ENCODE results near the gene SYNPO2. TPM values are rescaled to one million over a fixed set of nuclear protein-coding genes. Genes with fewer than 3 reads are reported as not detected.

The SYNPO2 gene
- total RNA-seq, 1 experiment from 2014 or later = 0.87 TPM

DNA sequence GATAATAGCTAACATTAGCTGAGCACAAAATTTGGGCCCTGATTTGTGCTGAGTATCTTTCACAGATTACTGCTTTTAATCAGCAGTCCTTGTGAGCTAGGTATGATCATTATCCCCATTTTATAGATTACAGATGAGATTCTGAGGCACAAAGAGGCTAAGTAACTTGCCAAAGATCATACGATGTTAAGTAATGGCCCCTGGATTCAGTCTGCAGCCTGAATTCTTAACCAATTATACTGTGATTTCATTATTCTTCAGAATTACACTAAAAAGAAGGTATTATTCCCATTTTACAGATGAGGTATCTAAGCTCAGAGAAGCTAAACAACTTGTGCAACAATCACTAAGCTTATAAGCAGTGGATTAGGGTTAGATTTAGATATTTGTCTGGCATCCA, 149.1 kb downstream of the SYNPO2 start:
- Histone ChIP-seq H4K20me1 (ENCODE audit: insufficient read depth) (no peaks in the 10 kb centered on the region), H3K4me1 (replicated peaks; ENCODE audit: insufficient read depth) (no peaks in the 10 kb centered on the region), H3K79me2 (ENCODE audit: low read depth) (no peaks in the 10 kb centered on the region), H3F3A (ENCODE audit: insufficient read depth, low read depth) (no peaks in the 10 kb centered on the region; the same call in 1 of the 2 replicates), H2AFZ (no peak overlapping the region), H3K36me3 (ENCODE audit: low read depth) (no peaks in the 10 kb centered on the region), H3K27me3 (ENCODE audit: insufficient read depth, low read depth) (no peaks in the 10 kb centered on the region), H3K27ac (no peak overlapping the region), H3K4me2 (no peak overlapping the region), H3K9me2 (ENCODE audit: insufficient read depth) (no peaks in the 10 kb centered on the region), H3K9me3 (ENCODE audit: insufficient read depth, low read depth) (no peaks in the 10 kb centered on the region), H3K4me3 (no peak overlapping the region)
- DNase-seq = no peak
- intact Hi-C loops (cut with micrococcal nuclease; ENCODE audit: unreplicated experiment) = no loop called here
- no TSS peak for BruUV-seq (replicated peaks)
- CTCF ChIA-PET = no interaction called here
- POLR2A ChIA-PET (ENCODE audit: unreplicated experiment) = no interaction called here
- TF ChIP-seq EZH2 (IDR thresholded peaks at IDR 0.05; ENCODE audit: low read depth) = no peak
- TF ChIP-seq, protein P1, sequence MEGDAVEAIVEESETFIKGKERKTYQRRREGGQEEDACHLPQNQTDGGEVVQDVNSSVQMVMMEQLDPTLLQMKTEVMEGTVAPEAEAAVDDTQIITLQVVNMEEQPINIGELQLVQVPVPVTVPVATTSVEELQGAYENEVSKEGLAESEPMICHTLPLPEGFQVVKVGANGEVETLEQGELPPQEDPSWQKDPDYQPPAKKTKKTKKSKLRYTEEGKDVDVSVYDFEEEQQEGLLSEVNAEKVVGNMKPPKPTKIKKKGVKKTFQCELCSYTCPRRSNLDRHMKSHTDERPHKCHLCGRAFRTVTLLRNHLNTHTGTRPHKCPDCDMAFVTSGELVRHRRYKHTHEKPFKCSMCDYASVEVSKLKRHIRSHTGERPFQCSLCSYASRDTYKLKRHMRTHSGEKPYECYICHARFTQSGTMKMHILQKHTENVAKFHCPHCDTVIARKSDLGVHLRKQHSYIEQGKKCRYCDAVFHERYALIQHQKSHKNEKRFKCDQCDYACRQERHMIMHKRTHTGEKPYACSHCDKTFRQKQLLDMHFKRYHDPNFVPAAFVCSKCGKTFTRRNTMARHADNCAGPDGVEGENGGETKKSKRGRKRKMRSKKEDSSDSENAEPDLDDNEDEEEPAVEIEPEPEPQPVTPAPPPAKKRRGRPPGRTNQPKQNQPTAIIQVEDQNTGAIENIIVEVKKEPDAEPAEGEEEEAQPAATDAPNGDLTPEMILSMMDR (conservative IDR thresholded peaks at IDR 0.05) = no peak

DNA sequence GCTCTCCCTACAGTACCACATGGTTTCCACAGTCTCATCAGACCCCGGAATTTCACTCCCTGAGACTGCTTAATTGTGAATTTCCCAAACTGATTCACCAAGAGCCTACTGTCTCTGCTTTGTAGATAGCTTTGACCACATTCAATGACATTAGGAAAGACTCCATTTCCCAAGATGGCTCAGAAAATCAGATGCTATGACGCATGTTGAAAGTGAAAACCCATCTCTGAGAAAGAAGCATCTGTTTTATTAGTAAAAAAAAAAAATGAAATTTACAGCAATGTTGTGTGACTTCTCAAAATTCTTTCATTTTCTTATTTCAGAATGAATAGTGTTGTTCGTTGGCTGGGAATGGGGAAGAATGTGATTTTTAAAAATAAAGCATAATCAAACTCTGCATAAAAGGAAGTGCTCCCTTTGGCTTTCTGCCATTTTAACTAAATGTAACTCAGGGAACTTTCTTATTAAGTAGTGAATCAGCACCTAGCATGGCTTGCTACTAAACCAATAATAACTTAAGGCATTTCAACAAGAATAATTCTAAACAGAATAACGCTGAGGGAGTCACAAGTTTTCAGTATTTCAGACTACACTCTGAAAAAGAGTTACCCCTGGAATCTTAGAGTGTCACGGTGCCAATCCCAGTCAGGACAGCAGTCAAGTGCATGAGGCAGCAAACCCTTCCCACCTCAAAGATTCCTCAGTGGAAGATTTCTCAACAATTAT, 149.6 kb downstream of the SYNPO2 start:
- Histone ChIP-seq H3K4me3 (no peak overlapping the region), H3F3A (ENCODE audit: insufficient read depth, low read depth) (no peaks in the 10 kb centered on the region; the same call in 1 of the 2 replicates), H3K27ac (no peak overlapping the region), H3K27me3 (ENCODE audit: insufficient read depth, low read depth) (no peaks in the 10 kb centered on the region), H3K79me2 (ENCODE audit: low read depth) (no peaks in the 10 kb centered on the region), H4K20me1 (ENCODE audit: insufficient read depth) (no peaks in the 10 kb centered on the region), H3K36me3 (ENCODE audit: low read depth) (no peaks in the 10 kb centered on the region), H2AFZ (no peak overlapping the region), H3K4me1 (replicated peaks; ENCODE audit: insufficient read depth) (no peaks in the 10 kb centered on the region), H3K9me3 (ENCODE audit: insufficient read depth, low read depth) (no peaks in the 10 kb centered on the region), H3K4me2 (no peak overlapping the region), H3K9me2 (ENCODE audit: insufficient read depth) (no peaks in the 10 kb centered on the region)
- ChIA-PET CTCF (no interaction called here), POLR2A (ENCODE audit: unreplicated experiment) (no interaction called here)
- BruUV-seq (replicated peaks) = no TSS peak
- no peak for TF ChIP-seq EZH2 (IDR thresholded peaks at IDR 0.05; ENCODE audit: low read depth)
- TF ChIP-seq, protein P1 (conservative IDR thresholded peaks at IDR 0.05) = no peak
- no peak for DNase-seq
- intact Hi-C loops (cut with micrococcal nuclease; ENCODE audit: unreplicated experiment) = no loop called here

DNA sequence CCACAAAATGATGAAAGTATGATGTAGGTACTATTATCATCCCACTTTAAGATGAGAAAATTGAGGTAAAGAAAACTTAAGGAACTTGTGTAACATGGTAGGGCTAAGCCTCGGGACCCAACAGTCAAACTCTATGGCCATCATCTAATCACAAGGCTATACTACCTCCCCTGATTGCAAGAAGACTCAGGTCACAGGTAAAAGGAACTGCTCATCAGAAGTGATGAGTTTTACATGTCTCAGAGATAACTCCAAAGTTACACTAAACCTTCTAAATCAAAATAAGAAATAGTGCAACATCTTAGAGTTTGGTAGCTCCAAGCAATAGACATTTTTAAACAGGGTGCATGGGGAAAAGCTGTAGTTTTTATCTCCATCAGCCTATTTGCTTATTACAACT, 150.5 kb downstream of the SYNPO2 start:
- DNase-seq = no peak
- no peaks in the 10 kb centered on the region for H3K36me3 ChIP-seq (ENCODE audit: low read depth)
- H4K20me1 ChIP-seq (ENCODE audit: insufficient read depth) = no peaks in the 10 kb centered on the region
- H3K79me2 ChIP-seq (ENCODE audit: low read depth) = no peaks in the 10 kb centered on the region
- H3K4me2 ChIP-seq = no peak overlapping the region
- no peak overlapping the region for H3K4me3 ChIP-seq
- no peak overlapping the region for H2AFZ ChIP-seq
- no peaks in the 10 kb centered on the region for H3F3A ChIP-seq (ENCODE audit: insufficient read depth, low read depth)
- H3K9me3 ChIP-seq (ENCODE audit: insufficient read depth, low read depth) = no peaks in the 10 kb centered on the region
- ChIA-PET POLR2A (ENCODE audit: unreplicated experiment) (no interaction called here), CTCF (no interaction called here)
- H3K9me2 ChIP-seq (ENCODE audit: insufficient read depth) = no peaks in the 10 kb centered on the region
- H3K27ac ChIP-seq = no peak overlapping the region
- intact Hi-C loops (cut with micrococcal nuclease; ENCODE audit: unreplicated experiment) = no loop called here
- no TSS peak for BruUV-seq (replicated peaks)
- TF ChIP-seq, protein P1 (conservative IDR thresholded peaks at IDR 0.05) = no peak
- no peak for TF ChIP-seq EZH2 (IDR thresholded peaks at IDR 0.05; ENCODE audit: low read depth)
- H3K27me3 ChIP-seq (ENCODE audit: insufficient read depth, low read depth) = no peaks in the 10 kb centered on the region
- H3K4me1 ChIP-seq (replicated peaks; ENCODE audit: insufficient read depth) = no peaks in the 10 kb centered on the region

All from PC-9 (cell line).